ENCODE data around the gene ETF1.
"Not testable (repeated sequence)": the region's sequence is repeated elsewhere in the genome, so short reads cannot be mapped to it uniquely, and the experiment has no call there.

Gene ETF1

DNA sequence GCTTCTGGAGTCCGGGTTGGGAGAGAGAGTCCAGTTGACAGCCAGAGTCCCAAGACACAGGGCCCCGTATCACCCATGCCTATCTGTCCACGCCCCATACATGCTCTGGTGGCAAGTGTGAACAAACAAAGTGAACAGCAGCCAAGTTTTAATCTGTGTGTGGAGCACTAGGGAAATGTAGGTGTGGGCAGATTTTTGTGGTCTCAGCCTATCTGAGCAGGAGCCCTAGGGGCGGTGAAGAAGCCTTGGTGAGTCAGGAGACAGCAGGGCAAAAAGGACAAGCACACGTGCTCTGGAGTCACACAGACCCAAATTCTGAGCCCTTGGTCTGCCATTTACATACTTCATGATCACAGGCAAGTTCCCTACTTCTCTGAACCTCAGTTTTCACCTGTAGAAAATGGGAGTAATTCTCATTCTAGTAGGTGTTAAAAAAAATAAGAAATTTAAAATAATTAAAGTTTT lies 54.5 kb downstream of the ETF1 start:
- DNase-seq (ENCODE audit: low spot score): no peak
- TF ChIP-seq, protein P1, sequence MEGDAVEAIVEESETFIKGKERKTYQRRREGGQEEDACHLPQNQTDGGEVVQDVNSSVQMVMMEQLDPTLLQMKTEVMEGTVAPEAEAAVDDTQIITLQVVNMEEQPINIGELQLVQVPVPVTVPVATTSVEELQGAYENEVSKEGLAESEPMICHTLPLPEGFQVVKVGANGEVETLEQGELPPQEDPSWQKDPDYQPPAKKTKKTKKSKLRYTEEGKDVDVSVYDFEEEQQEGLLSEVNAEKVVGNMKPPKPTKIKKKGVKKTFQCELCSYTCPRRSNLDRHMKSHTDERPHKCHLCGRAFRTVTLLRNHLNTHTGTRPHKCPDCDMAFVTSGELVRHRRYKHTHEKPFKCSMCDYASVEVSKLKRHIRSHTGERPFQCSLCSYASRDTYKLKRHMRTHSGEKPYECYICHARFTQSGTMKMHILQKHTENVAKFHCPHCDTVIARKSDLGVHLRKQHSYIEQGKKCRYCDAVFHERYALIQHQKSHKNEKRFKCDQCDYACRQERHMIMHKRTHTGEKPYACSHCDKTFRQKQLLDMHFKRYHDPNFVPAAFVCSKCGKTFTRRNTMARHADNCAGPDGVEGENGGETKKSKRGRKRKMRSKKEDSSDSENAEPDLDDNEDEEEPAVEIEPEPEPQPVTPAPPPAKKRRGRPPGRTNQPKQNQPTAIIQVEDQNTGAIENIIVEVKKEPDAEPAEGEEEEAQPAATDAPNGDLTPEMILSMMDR (IDR thresholded peaks at IDR 0.05; ENCODE audit: borderline replicate concordance, control extremely low read depth, extremely low read depth, insufficient read depth, missing control alignments): no peak

DNA sequence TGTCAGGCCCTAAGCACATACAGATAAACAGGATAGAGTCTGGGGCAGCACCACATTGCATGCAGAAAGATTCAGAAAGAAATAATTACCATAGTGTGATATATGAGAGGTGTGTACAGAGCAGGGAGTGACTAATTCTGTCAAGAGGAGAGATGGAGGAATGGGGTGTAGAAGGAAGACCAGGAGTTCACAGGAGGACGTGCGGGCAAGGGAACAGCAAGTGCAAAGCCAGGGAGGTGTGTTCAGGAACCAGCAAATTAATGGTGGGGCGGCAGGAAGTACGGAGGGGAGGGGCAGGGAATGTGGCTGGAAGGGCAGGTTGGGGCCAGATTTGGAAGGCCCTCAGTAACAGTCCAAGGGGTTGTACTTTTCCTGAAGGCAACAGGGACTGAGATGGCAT lies 60.4 kb downstream of the ETF1 start:
- in situ Hi-C loops (cut with MboI; ENCODE audit: low sequenced_read_pairs, unreplicated experiment): no loop called here
- TF ChIP-seq, protein P1 (IDR thresholded peaks at IDR 0.05; ENCODE audit: borderline replicate concordance, control extremely low read depth, extremely low read depth, insufficient read depth, missing control alignments): no peak
- no peak for DNase-seq (ENCODE audit: low spot score)

More for the DNA sequence above, 54.5 kb downstream of the ETF1 start:
- in situ Hi-C loops (cut with MboI; ENCODE audit: low sequenced_read_pairs, unreplicated experiment): no loop called here

DNA sequence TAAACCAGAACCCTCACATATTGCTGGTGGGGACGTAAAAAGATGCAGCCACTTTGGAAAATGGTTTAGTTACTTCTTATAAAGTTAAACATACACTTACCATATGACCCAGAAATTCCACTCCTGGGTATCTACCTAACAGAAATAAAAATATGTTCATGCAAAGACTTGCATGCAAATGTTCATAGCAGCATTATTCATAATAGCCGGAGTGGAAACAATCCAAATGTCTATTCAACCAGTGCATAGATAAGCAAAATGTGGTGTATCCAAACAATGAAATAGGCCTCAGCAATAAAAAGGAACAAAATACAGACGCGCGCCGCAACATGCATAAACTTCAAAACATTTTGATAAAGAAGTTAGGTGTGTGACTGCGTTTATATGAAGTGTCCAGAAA lies 66.1 kb downstream of the ETF1 start:
- in situ Hi-C loops (cut with MboI; ENCODE audit: low sequenced_read_pairs, unreplicated experiment): no loop called here
- no peak for DNase-seq (ENCODE audit: low spot score)
- TF ChIP-seq, protein P1 (IDR thresholded peaks at IDR 0.05; ENCODE audit: borderline replicate concordance, control extremely low read depth, extremely low read depth, insufficient read depth, missing control alignments): no peak

DNA sequence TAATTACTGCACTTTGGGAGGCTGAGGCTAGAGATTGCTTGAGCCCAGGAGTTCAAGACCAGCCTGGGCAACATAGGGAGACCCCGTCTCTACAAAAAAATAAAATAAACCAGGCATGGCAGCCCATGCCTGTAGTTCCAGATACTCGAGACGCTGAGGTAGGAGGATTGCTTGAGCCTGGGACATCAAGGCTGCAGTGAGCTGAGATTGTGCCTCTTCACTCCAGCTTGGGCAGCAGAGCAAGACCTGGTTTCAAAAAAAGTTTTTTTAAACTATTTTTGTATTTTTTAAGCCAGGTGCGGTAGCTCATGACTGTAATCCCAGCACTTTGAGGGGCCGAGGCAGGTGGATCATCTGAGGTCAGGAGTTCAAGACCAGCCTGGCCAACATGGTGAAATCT lies 69.9 kb downstream of the ETF1 start:
- in situ Hi-C loops (cut with MboI; ENCODE audit: low sequenced_read_pairs, unreplicated experiment); DNase-seq (ENCODE audit: low spot score): not testable (repeated sequence)

DNA sequence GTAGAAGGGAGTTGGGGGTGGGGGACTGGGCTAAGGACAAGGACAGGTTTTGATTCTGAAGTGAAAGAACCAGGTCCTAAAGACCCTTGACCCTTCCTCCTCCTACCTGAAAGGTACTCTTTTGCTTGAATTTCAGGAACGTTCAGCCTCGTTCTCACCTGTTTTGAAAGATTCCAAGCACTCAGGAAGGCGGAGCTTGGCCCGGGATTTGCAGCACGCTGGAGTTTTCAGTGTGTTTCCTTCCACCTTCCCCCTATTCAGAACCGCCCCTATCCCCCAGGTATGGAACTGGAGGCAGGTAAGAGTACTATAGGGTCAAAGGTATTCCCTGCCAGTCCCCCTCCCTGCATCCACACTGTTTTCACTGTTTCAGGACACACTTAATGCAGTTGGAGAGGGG lies 70.7 kb downstream of the ETF1 start:
- in situ Hi-C loops (cut with MboI; ENCODE audit: low sequenced_read_pairs, unreplicated experiment): no loop called here
- TF ChIP-seq, protein P1 (IDR thresholded peaks at IDR 0.05; ENCODE audit: borderline replicate concordance, control extremely low read depth, extremely low read depth, insufficient read depth, missing control alignments): no peak

DNA sequence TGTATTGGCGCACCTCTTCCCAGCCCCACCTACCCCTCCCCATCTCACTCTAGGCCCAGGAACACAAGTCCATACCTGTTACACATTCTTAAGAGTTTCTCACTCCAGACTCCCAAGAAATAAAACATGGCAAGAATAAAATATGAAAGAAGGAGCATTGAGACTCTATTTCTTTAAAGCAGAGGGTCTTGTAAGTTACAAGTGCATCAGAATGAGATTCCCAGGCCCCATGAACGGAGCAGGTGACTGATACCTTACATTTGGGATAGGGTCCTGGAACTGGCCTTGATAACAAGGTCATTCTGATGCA lies 72.0 kb downstream of the ETF1 start:
- in situ Hi-C loops (cut with MboI; ENCODE audit: low sequenced_read_pairs, unreplicated experiment): no loop called here
- TF ChIP-seq, protein P1 (IDR thresholded peaks at IDR 0.05; ENCODE audit: borderline replicate concordance, control extremely low read depth, extremely low read depth, insufficient read depth, missing control alignments): no peak
- no peak for DNase-seq (ENCODE audit: low spot score)

More for the DNA sequence above, 70.7 kb downstream of the ETF1 start:
- no peak for DNase-seq (ENCODE audit: low spot score)

DNA sequence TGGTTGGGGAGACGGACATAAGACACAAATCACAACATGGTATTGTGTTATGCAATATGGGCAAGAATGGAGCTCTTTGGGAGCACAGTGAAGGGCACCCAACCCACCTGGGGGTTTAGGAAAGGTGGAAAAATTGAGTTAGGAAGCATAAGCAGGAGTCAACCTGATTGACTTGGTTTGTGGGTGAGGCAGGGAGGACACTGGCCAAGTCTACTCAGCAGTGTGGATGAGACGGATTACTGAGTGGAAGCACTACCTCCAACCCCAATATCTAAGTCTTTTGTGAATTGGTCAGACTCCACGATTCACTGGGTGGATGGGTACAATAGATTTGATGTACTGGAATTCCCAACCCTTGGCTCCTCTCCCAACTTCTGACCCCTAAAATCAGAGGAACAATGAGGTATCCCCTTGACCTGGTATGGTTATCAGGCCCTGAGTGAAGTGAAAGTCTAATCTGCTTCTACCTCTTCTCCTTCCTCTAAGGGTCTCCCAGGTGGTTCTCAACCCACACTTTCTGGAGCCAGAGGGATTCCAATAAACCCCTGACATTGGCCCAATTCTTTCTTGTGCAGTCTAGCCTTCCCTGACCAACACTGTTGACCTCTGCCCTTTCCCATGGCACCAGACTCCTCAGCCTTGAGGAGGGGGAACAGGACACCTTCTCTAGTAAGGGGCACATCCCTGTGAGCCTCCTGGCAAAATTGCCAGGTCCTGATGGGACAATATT lies 72.5 kb downstream of the ETF1 start:
- no peak for DNase-seq (ENCODE audit: low spot score)
- TF ChIP-seq, protein P1 (IDR thresholded peaks at IDR 0.05; ENCODE audit: borderline replicate concordance, control extremely low read depth, extremely low read depth, insufficient read depth, missing control alignments): no peak
- in situ Hi-C loops (cut with MboI; ENCODE audit: low sequenced_read_pairs, unreplicated experiment): no loop called here

All from GM13976 (cell line).